ENCODE data around the gene TDRD12.
"Not testable (repeated sequence)": the region's sequence is repeated elsewhere in the genome, so short reads cannot be mapped to it uniquely, and the experiment has no call there.

DNA sequence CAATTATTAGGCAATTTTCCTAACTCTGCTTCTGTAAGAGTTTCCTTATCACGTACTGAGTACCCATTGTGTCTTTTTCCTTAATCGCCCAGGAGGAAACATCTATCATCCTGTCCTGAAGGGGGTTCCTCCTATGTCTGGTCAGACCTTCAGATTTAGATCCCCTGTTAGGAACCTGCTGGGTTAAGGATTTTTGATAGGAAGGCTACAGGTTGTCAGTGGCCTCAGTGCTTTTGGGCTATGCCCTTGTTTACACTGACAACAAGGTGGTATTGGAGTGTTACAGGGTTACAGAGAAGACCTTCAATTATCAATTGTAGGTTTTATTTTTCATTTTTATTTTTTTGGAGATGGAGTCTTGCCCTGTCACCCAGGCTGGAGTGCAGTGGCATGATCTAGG is 24.7 kb upstream of the TDRD12 start:
- not testable (repeated sequence) for TF ChIP-seq CTCF (IDR thresholded peaks at IDR 0.05; ENCODE audit: insufficient read depth, low read length, poor library complexity, severe bottlenecking); EZH2phosphoT487 (conservative IDR thresholded peaks at IDR 0.05; ENCODE audit: low read length)

Data from SU-DHL-6 (cell line).